Measurements from ENCODE around the gene LAMB1. TPM values are rescaled to one million over a fixed set of nuclear protein-coding genes. Genes with fewer than 3 reads are reported as not detected.

LAMB1 gene
- total RNA-seq, 1 experiment from 2014 or later: 32.0 TPM

- TF ChIP-seq, protein P1, sequence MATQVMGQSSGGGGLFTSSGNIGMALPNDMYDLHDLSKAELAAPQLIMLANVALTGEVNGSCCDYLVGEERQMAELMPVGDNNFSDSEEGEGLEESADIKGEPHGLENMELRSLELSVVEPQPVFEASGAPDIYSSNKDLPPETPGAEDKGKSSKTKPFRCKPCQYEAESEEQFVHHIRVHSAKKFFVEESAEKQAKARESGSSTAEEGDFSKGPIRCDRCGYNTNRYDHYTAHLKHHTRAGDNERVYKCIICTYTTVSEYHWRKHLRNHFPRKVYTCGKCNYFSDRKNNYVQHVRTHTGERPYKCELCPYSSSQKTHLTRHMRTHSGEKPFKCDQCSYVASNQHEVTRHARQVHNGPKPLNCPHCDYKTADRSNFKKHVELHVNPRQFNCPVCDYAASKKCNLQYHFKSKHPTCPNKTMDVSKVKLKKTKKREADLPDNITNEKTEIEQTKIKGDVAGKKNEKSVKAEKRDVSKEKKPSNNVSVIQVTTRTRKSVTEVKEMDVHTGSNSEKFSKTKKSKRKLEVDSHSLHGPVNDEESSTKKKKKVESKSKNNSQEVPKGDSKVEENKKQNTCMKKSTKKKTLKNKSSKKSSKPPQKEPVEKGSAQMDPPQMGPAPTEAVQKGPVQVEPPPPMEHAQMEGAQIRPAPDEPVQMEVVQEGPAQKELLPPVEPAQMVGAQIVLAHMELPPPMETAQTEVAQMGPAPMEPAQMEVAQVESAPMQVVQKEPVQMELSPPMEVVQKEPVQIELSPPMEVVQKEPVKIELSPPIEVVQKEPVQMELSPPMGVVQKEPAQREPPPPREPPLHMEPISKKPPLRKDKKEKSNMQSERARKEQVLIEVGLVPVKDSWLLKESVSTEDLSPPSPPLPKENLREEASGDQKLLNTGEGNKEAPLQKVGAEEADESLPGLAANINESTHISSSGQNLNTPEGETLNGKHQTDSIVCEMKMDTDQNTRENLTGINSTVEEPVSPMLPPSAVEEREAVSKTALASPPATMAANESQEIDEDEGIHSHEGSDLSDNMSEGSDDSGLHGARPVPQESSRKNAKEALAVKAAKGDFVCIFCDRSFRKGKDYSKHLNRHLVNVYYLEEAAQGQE (IDR thresholded peaks at IDR 0.05; ENCODE audit: low read depth): no peak
- TF ChIP-seq ZFX (IDR thresholded peaks at IDR 0.05) (no peak), FOSL1 (IDR thresholded peaks at IDR 0.05; ENCODE audit: low read depth) (no peak), SP1 (IDR thresholded peaks at IDR 0.05; ENCODE audit: low read depth) (no peak)
These were observed 59.9 kb downstream of the LAMB1 start (continued) for GRCh38 chr7:107943018-107943417.

GRCh38 chr7:107940951-107941350 lies 62.0 kb downstream of the LAMB1 start:
- H3K27ac ChIP-seq (ENCODE audit: low read depth, low read length): no peak overlapping the region
- BruUV-seq (replicated peaks): no TSS peak
- RAD21 ChIA-PET (ENCODE audit: low non-redundant PET in 1 of 2, low total read pairs in 2 of 2, uncharacterized antibody in 2 of 2, unreplicated experiment in 2 of 2): no interaction called here
- TF ChIP-seq SP1 (IDR thresholded peaks at IDR 0.05; ENCODE audit: low read depth) (no peak), EGR1 (IDR thresholded peaks at IDR 0.05; ENCODE audit: low read depth) (no peak), SRF (IDR thresholded peaks at IDR 0.05; ENCODE audit: low read depth) (no peak), ZFX (IDR thresholded peaks at IDR 0.05) (no peak), POLR2AphosphoS5 (IDR thresholded peaks at IDR 0.05; ENCODE audit: low read depth, low read length) (no peak), YY1 (IDR thresholded peaks at IDR 0.05; ENCODE audit: extremely low read depth, insufficient replicate concordance, low read depth, low read length) (no peak), EZH2phosphoT487 (IDR thresholded peaks at IDR 0.05; ENCODE audit: borderline replicate concordance) (no peak), CEBPB (IDR thresholded peaks at IDR 0.05; ENCODE audit: low read depth) (no peak), EZH2 (IDR thresholded peaks at IDR 0.05) (no peak), ELF1 (IDR thresholded peaks at IDR 0.05; ENCODE audit: borderline replicate concordance, low read depth) (no peak), FOSL1 (IDR thresholded peaks at IDR 0.05; ENCODE audit: low read depth) (no peak), POLR2A (IDR thresholded peaks at IDR 0.05; ENCODE audit: borderline replicate concordance, extremely low read depth, insufficient read depth, insufficient read length) (no peak), RAD21 (IDR thresholded peaks at IDR 0.05; ENCODE audit: low read depth) (no peak), SIN3A (IDR thresholded peaks at IDR 0.05; ENCODE audit: low read depth) (no peak), JUND (IDR thresholded peaks at IDR 0.05) (no peak)
- TF ChIP-seq, protein P1 (IDR thresholded peaks at IDR 0.05; ENCODE audit: low read depth): no peak
- TF ChIP-seq, protein P2, sequence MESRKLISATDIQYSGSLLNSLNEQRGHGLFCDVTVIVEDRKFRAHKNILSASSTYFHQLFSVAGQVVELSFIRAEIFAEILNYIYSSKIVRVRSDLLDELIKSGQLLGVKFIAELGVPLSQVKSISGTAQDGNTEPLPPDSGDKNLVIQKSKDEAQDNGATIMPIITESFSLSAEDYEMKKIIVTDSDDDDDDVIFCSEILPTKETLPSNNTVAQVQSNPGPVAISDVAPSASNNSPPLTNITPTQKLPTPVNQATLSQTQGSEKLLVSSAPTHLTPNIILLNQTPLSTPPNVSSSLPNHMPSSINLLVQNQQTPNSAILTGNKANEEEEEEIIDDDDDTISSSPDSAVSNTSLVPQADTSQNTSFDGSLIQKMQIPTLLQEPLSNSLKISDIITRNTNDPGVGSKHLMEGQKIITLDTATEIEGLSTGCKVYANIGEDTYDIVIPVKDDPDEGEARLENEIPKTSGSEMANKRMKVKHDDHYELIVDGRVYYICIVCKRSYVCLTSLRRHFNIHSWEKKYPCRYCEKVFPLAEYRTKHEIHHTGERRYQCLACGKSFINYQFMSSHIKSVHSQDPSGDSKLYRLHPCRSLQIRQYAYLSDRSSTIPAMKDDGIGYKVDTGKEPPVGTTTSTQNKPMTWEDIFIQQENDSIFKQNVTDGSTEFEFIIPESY (IDR thresholded peaks at IDR 0.05; ENCODE audit: extremely low read depth, insufficient replicate concordance, low read length): no peak

More at GRCh38 chr7:107940951-107941350, 62.0 kb downstream of the LAMB1 start:
- Histone ChIP-seq H3K36me3 (ENCODE audit: control insufficient read depth in 1 of 2, insufficient read depth in 2 of 2, low read length in 2 of 2) (peaks cover 0 to 7% of the 10 kb centered on the region in 2 experiments; a peak in 2 of 4 replicates), H3K9ac (ENCODE audit: low read length) (no peak overlapping the region), H3K4me3 (replicated peaks in 1 of 2; ENCODE audit: low read depth in 1 of 2, low read length in 2 of 2) (no peak overlapping the region), H3K4me2 (ENCODE audit: low read length) (no peak overlapping the region), H3K27me3 (ENCODE audit: insufficient read depth, low read length) (no peaks in the 10 kb centered on the region), H3K9me2 (ENCODE audit: insufficient read depth) (no peaks in the 10 kb centered on the region), H4K20me1 (ENCODE audit: insufficient read depth) (no peaks in the 10 kb centered on the region), H3K4me1 (ENCODE audit: control insufficient read depth in 1 of 2, insufficient read depth in 2 of 2, low read length in 2 of 2) (no peaks in the 10 kb centered on the region), H3K9me3 (ENCODE audit: control insufficient read depth in 1 of 2, insufficient read depth in 1 of 2, low read depth in 1 of 2, low read length in 2 of 2) (no peaks in the 10 kb centered on the region), H2AFZ (ENCODE audit: low read depth, low read length, poor library complexity, severe bottlenecking) (no peak overlapping the region), H3K79me2 (ENCODE audit: insufficient read depth, low read length) (no peaks in the 10 kb centered on the region)
- no peak for ATAC-seq
- no peak for DNase-seq (ENCODE audit: low read depth, low spot score)
- CTCF ChIA-PET: no interaction called here
- intact Hi-C loops (cut with micrococcal nuclease): no loop called here
- POLR2A ChIA-PET: no interaction called here

Data from HCT116 (cell line).